Skin epidermis (tissue), 12 donors: Measurements from ENCODE around the gene MYO3B.
"Not testable (repeated sequence)": the region's sequence is repeated elsewhere in the genome, so short reads cannot be mapped to it uniquely, and the experiment has no call there.

Experiments used
- H3K27ac ChIP-seq, 21 experiments: fragments of 200-600 bp; sonication (generic) in 11 of 21; one replicate each; pipeline ENCODE4 v1.5.0; 2020; ENCODE audit warnings: mild to moderate bottlenecking in 3 of 21, inconsistent platforms in 2 of 21, moderate library complexity in 2 of 21
- H3K4me3 ChIP-seq, 7 experiments: fragments of 200-600 bp; sonication (generic) in 2 of 7; one replicate each; pipeline ENCODE4 v1.5.0; 2020; ENCODE audit warnings: inconsistent platforms in 2 of 7, mild to moderate bottlenecking in 2 of 7, moderate library complexity in 1 of 7

The MYO3B gene

GRCh38 chr2:170436077-170436943 is 258.4 kb downstream of the MYO3B start:
- peak overlapping the region in 1 of 21 experiments; percentile 74 for H3K27ac ChIP-seq
- H3K4me3 ChIP-seq: no peak overlapping the region

DNA sequence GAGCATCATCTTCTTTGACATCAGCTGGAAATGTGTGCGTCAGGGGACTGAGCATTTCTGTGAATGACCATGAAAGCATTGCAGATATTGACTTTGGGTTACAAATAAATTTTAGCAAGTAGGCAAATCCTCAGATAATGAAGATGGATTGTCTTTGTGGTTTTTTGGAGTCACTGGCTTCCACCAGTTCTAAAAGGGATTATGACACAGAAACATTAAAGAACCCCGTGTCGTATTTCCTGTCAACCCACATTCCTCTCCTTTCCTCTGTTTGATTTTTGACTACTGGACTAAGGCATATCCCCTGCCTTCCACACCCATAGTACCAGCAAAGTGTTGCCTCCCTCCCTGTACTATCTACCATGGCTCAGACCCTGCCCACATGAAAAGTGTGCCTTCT is 268.1 kb downstream of the MYO3B start:
- Histone ChIP-seq H3K4me3 (no peak overlapping the region), H3K27ac (no peak overlapping the region)

- no peak overlapping the region for H3K27ac ChIP-seq
- H3K4me3 ChIP-seq: no peak overlapping the region
Observed at GRCh38 chr2:170449034-170449433, 271.1 kb downstream of the MYO3B start.

- no peak overlapping the region for H3K27ac ChIP-seq
- H3K4me3 ChIP-seq: no peak overlapping the region
Observed at GRCh38 chr2:170454471-170455372, 276.8 kb downstream of the MYO3B start.

DNA sequence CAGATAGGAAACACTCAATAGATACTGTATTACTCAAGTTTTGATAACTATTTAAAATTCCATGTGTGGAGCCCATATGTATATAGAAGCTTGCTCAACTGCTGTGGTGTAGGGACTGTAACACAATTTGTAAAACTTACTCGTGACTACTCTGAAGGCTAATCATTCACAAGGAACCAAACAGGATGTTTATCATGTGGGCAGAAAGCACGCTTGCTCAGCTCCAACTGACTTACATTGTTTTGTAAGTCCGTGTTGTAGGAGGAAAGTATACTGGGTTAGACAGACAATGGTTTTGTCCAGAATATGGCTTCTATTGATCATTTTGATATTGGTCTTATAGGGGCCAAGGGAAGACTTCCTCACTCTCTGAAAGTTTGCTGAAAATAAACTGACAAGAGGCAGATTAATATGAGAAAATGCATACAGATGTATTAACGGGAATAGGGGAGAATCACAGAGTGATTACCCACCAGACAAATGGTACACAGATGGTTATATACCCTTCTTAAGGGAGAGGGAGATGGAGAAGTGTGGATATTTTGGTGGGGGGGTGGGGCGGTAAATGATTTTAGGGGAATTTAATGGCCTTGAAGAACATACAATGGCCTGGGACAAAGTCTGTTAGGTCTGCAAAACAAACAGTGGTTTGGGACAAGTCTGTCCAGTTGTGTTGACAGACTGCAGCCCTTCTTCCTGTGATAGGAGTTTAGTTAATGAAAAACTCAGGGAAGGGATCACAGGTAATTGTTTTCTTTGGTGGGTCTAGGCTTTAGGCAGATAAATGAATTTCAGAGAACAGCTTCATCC is 277.9 kb downstream of the MYO3B start:
- Histone ChIP-seq H3K27ac (no peak overlapping the region), H3K4me3 (no peak overlapping the region)

- Histone ChIP-seq H3K27ac (no peak overlapping the region), H3K4me3 (no peak overlapping the region)
Observed at GRCh38 chr2:170456914-170457313, 279.0 kb downstream of the MYO3B start.

DNA sequence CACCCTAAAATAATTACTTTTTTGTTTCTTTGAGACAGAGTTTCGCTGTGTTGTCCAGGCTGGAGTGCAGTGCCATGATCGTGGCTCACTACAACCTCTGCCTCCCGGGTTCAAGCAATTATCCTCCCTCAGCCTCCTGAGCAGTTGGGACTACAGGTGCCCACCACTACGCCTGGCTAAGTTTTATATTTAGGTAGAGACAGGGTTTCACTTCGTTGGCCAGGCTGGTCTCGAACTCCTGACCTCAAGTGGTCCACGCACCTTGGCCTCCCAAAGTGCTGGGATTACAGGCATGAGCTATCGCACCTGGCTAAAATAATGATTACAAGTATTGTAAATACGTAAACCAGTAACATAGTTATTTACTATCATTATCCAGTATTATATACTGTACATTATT is 279.8 kb downstream of the MYO3B start:
- H3K4me3 ChIP-seq: no peak overlapping the region
- no peak overlapping the region for H3K27ac ChIP-seq

DNA sequence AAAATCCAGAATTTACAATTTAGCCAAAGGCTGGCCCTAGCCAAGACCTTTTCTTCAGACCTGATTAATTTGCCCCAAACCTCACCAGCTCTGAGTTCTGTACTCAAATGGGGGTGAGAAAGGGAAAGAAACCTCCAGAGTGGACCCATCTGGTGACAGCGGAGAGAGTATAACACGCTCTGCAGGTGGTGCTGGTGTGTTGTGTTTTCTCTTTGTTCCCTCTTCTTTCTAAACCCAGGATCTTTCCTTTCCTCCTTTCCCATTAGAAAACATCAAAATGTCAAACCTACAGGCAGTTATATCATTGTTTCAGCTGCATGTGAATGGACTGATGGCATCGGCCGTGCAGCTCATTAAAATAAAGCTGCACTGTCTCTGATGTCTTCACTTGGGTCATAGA is 283.9 kb downstream of the MYO3B start:
- Histone ChIP-seq H3K27ac (no peak overlapping the region), H3K4me3 (no peak overlapping the region)

DNA sequence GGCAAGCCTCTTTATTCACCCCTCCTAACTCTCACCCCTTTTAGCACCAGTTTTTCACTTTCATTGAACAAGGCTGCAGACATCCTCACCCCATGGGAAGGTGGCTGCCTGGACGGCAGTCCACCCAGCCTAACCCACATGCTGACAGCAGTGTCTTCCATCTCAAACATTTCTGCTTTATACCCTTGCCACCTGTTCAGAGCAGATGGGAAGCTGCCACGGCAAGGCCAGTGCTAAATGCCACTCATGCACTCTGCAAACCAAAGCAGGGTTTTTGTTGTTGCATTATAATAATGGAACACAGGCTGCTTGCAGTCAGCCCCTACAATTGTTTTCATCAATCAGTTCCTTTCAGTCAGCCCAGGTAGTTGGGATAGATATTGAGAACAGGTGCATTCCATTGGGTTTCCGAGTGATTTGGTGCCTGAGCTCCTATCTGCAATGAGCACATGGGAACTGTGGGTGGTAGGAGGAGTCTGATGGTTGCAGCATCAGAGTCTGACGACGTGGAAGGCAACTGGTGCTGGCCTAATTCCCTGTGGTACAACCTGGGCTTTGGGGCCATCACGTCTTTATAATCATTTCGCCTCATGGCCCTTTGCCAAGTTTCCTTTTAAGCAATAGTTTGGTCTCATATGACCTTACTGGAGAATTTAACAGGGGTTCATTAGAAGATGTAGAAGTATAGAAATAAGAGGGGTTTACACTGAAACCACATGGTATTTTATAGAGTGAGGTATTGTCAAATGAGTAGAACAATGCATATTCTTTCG is 284.7 kb downstream of the MYO3B start:
- Histone ChIP-seq H3K4me3 (no peak overlapping the region), H3K27ac (no peak overlapping the region)

GRCh38 chr2:170463206-170463537 is 285.2 kb downstream of the MYO3B start:
- H3K27ac ChIP-seq: no peak overlapping the region

DNA sequence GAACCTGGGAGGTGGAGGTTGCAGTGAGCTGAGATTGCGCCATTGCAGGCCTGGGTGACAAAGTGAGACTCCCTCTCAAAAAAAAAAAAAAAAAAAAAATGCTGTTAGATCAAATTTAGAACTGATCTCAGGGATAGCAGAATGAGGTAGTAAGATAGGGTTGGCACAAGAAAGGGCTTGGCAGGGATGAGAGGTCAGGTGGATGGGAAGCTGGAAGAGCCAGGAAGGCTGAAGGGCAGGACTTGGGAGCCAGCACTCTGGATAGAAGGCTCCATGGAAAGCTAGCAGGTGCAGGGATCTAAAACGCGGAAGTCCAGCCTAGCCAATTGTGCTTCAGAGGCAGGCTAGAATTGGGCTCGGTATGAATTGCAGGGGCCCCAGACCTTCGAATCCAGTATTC is 286.3 kb downstream of the MYO3B start:
- H3K27ac ChIP-seq: no peak overlapping the region
- H3K4me3 ChIP-seq: no peak overlapping the region

More at GRCh38 chr2:170463206-170463537, 285.2 kb downstream of the MYO3B start:
- no peak overlapping the region for H3K4me3 ChIP-seq

- no peak overlapping the region for H3K4me3 ChIP-seq
- no peak overlapping the region for H3K27ac ChIP-seq
Observed at GRCh38 chr2:170465241-170465640, 287.3 kb downstream of the MYO3B start.

DNA sequence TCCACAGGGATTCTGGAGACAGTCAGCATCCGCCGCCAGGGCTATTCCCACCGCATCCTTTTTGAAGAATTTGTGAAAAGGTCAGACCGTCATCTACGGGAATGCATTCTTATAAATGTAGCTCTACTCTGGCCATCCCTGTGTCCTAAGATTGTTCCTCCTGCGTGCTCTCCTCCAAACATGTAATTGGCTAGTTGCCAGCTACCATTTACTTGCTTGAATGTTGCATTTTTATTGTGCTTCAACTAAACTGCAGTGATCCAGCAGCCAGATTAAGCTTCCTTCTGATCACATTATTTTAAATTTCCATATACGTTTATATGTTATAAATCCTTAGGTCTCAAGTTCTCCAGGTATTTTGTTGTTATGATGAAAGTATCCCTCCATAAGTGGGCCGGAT is 288.7 kb downstream of the MYO3B start:
- Histone ChIP-seq H3K4me3 (no peak overlapping the region), H3K27ac (no peak overlapping the region)

DNA sequence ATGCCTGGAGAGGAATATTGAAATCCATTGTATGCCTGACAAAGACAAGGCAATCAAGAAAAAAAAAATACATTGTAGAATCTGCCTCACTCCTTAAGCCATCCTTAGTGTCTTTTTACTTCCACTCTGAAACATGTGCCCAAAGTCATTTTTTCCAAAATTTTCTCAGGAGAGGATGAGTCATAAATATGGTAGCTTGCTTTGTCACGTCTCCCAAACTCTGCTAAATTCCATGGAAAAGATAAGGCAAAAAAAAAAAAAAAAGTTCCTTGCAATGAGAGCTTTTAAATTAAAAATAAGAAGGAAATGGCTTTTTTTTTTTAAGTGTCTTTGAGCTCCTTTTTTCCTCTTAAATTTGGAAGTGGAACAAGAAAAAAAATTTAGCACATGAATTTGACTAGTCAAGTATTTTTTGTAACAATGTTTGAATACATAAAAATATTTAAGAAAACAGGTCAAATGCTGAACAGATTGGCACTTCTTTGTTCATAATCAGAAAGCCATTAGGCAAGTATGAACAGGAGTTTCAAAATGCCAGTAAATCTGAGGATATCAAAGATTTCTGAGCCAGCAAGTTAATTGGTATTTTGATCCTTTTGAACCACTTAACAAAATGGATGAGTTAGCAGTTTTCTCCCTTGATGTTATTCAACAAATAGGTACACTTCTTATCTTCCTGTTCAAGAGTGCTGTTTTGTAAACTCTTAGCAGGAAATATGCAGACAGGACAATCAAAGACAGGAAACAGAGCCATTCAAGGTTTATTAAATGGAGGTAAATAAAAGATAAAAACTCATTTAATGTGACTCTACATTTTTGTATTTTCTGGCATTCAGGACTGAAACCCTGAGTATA is 289.8 kb downstream of the MYO3B start:
- H3K4me3 ChIP-seq: no peak overlapping the region
- peak overlapping the region in 1 of 21 experiments; percentile 26 for H3K27ac ChIP-seq

- Histone ChIP-seq H3K4me3 (no peak overlapping the region), H3K27ac (peak overlapping the region in 1 of 21 experiments; percentile 26)
Observed at GRCh38 chr2:170468557-170468956, 290.6 kb downstream of the MYO3B start.

DNA sequence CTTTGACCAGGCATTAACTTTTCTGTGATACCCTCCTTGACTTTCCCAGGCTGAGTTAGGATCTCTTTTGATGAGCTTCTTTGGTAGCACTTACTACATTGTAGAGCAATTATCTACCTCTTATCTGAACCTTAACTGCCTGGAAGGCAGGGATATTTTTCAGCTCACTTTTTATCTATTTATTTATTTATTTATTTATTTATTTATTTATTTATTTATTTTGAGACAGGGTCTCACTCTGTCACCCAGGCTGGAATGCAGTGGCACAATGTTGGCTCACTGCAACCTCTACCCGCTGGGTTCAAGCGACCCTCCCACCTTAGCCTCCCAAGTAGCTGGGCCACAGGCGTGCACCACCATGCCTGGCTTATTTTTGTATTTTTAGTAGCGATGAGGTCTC is 294.6 kb downstream of the MYO3B start:
- H3K4me3 ChIP-seq, H3K27ac ChIP-seq: not testable (repeated sequence)

GRCh38 chr2:170475878-170476277 is 297.9 kb downstream of the MYO3B start:
- no peak overlapping the region for H3K27ac ChIP-seq
- no peak overlapping the region for H3K4me3 ChIP-seq

GRCh38 chr2:170477630-170478029 is 299.7 kb downstream of the MYO3B start:
- H3K4me3 ChIP-seq: no peak overlapping the region
- no peak overlapping the region for H3K27ac ChIP-seq
